NB4 (cell line): ENCODE data around the gene OST4.

ENCODE experiments used
- CTCF ChIP-seq: IDR thresholded peaks from one replicate; pipeline ENCODE4 v1.5.1; 2012; ENCODE audit warnings: low read depth, low read length
- MAX ChIP-seq: IDR thresholded peaks from 2 replicates; pipeline ENCODE4 v1.6.1; 2011; ENCODE audit warnings: low read depth, low read length
- POLR2A ChIP-seq: IDR thresholded peaks from 2 replicates; pipeline ENCODE4 v1.6.1; 2011; ENCODE audit warnings: mild to moderate bottlenecking; ENCODE audit not compliant: insufficient read length; ENCODE audit errors: extremely low read depth

- no peak for TF ChIP-seq CTCF
- TF ChIP-seq POLR2A = no peak
- TF ChIP-seq MAX = no peak
These were observed 689 bp downstream of the OST4 start for GRCh38 chr2:27070653-27071276.
